Ovary (tissue), 9 donors: ENCODE measurements around the gene ANO3. TPM values are rescaled to one million over a fixed set of nuclear protein-coding genes. Genes with fewer than 3 reads are reported as not detected.
"Not testable (repeated sequence)": the region's sequence is repeated elsewhere in the genome, so short reads cannot be mapped to it uniquely, and the experiment has no call there.

Experiments
- DNase-seq, 5 donors: peaks; one replicate each; pipeline ENCODE4 v3.0.0-alpha.2; 2019 to 2020
- H3K27ac ChIP-seq, 2 donors: fragments of 200-600 bp; one replicate each; pipeline versions ENCODE4 v1.5.1 to v1.8.0; 2019 to 2022
- H3K27me3 ChIP-seq: fragments of 200-600 bp; one replicate; pipeline ENCODE4 v1.8.0; 2022
- H3K36me3 ChIP-seq: fragments of 200-600 bp; sonication (generic); one replicate; pipeline ENCODE4 v1.5.1; 2019
- H3K4me1 ChIP-seq: one replicate; pipeline ENCODE4 v1.8.1; 2013; ENCODE audit warnings: mild to moderate bottlenecking, moderate library complexity; ENCODE audit not compliant: insufficient read depth
- H3K4me3 ChIP-seq: fragments of 200-600 bp; sonication (generic); one replicate; pipeline ENCODE4 v1.5.1; 2017
- H3K9me3 ChIP-seq, 2 donors: fragments of 200-600 bp in 1 of 2; sonication (generic) in 1 of 2; one replicate each; pipeline versions ENCODE4 v1.5.1 to v1.8.1; 2013 to 2019; ENCODE audit warnings: mild to moderate bottlenecking in 1 of 2, moderate library complexity in 1 of 2
- CTCF ChIP-seq, 3 donors: fragments of 450-650 bp in 2 of 3; fragments of 200-600 bp in 1 of 3; IDR thresholded peaks; one replicate each; pipeline versions ENCODE4 v1.5.1 to v1.8.0; 2016 to 2022; ENCODE audit warnings: antibody characterized with exemption in 3 of 3, mild to moderate bottlenecking in 1 of 3
- EP300 ChIP-seq: sonication (generic); formaldehyde crosslinking; IDR thresholded peaks from one replicate; pipeline ENCODE4 v1.6.1; 2017; ENCODE audit warnings: antibody characterized with exemption
- POLR2A ChIP-seq: fragments of 450-650 bp; IDR thresholded peaks from one replicate; pipeline ENCODE4 v1.6.1; 2017; ENCODE audit warnings: antibody characterized with exemption, mild to moderate bottlenecking, moderate library complexity
- WGBS, 3 donors: extraction: QIAGEN DNeasy Blood & Tissue Kit in 1 of 3; methylation state at CpG; one replicate each; pipeline versions ENCODE4 v1.1.5 to v1.1.7; 2013 to 2017; 5-methylcytosine and 5-hydroxymethylcytosine counted together
- intact Hi-C, 4 donors: fragments of 100-400 bp; cut with DNase I; formaldehyde crosslinking; loops; one replicate each; pipeline versions ENCODE4 v1.11.0 to v1.15.1; 2022 to 2023
- polyA plus RNA-seq, 2 donors: library from polyadenylated mRNA; stranded (reverse); fragments of 200-250 nt in 1 of 2; fragments of 350-450 nt in 1 of 2; fragmentation: Illumina TruSeq in 1 of 2; extraction: RNeasy Lipid Tissue Mini Kit (QIAGEN cat#74804) in 1 of 2; gene quantifications; one replicate each; pipeline ENCODE4 v1.2.3, GENCODE V29; 2013 to 2014
- total RNA-seq, 7 donors: library from RNA; depleted of rRNA in 2 of 7; stranded (reverse); fragments of >200 nt in 2 of 7; fragmentation: NEBNext Ultra II Directional in 3 of 7; extraction: Animal tissue kit (Norgen Biotek cat#: 25700) in 3 of 7; gene quantifications; one replicate each; pipeline versions ENCODE4 v1.1.0 to v1.2.4, GENCODE V29; 2016 to 2023
- donor health status: DM: no; HTN: no; CAD: no; lungs with moderate emphysema.
- donor health status: DM: no; HTN: no; CAD: no.
- donor health status: Bipolar disorder and iron deficiency.
- donor health status: DM: yes; HTN: yes; CAD: no.
- donor health status: DM: no; HTN: no; CAD: no.
- donor health status: DM: yes; HTN: yes; CAD: no.

Gene ANO3
- total and polyA plus RNA-seq, 9 donors: under 0.01 to 0.93 (median 0.08) TPM; not detected in 1

- Histone ChIP-seq H3K9me3 (no peaks in the 10 kb centered on the region), H3K27ac (no peak overlapping the region), H3K4me1 (no peaks in the 10 kb centered on the region), H3K4me3 (no peak overlapping the region), H3K36me3 (no peaks in the 10 kb centered on the region), H3K27me3 (no peaks in the 10 kb centered on the region)
- WGBS, 3 donors: 70 to 87% (median 86%) methylated on average over 11 of the region's 11 CpGs
- no peak for DNase-seq
- no peak for TF ChIP-seq CTCF (IDR thresholded peaks at IDR 0.05)
- no peak for TF ChIP-seq EP300
- TF ChIP-seq POLR2A: no peak
- intact Hi-C loops: no loop called here
Measured at GRCh38 chr11:26593691-26594090, 261.8 kb downstream of the ANO3 start.

- H3K4me1 ChIP-seq, H3K9me3 ChIP-seq, H3K36me3 ChIP-seq, H3K4me3 ChIP-seq, DNase-seq, intact Hi-C loops, H3K27ac ChIP-seq, H3K27me3 ChIP-seq: not testable (repeated sequence)
- 50 to 69% (median 62%) methylated on average over 7 of the region's 7 CpGs for WGBS, 3 donors
Measured at GRCh38 chr11:26595207-26595865, 263.4 kb downstream of the ANO3 start.

- H3K4me1 ChIP-seq, H3K27me3 ChIP-seq, H3K4me3 ChIP-seq, intact Hi-C loops, H3K9me3 ChIP-seq, H3K27ac ChIP-seq, DNase-seq, H3K36me3 ChIP-seq: not testable (repeated sequence)
- WGBS, 3 donors: 93 to 96% (median 95%) methylated on average over 20 of the region's 20 CpGs
Measured at GRCh38 chr11:26597049-26597689, 265.2 kb downstream of the ANO3 start.

- intact Hi-C loops: no loop called here
- Histone ChIP-seq H3K4me3 (no peak overlapping the region), H3K36me3 (no peaks in the 10 kb centered on the region), H3K27me3 (no peaks in the 10 kb centered on the region), H3K27ac (no peak overlapping the region), H3K9me3 (no peaks in the 10 kb centered on the region), H3K4me1 (no peaks in the 10 kb centered on the region)
- DNase-seq: no peak
- no peak for TF ChIP-seq POLR2A
- no peak for TF ChIP-seq EP300
- no peak for TF ChIP-seq CTCF (IDR thresholded peaks at IDR 0.05)
- WGBS, 3 donors: 74 to 86% (median 78%) methylated on average over 2 of the region's 2 CpGs
Measured at GRCh38 chr11:26597899-26598298, 266.0 kb downstream of the ANO3 start.

- intact Hi-C loops: no loop called here
- 73 to 81% (median 75%) methylated on average over 2 of the region's 2 CpGs for WGBS, 3 donors
Measured at GRCh38 chr11:26599425-26599824, 267.5 kb downstream of the ANO3 start.

More at GRCh38 chr11:26599425-26599824, 267.5 kb downstream of the ANO3 start:
- Histone ChIP-seq H3K36me3 (no peaks in the 10 kb centered on the region), H3K4me1 (no peaks in the 10 kb centered on the region), H3K27me3 (no peaks in the 10 kb centered on the region), H3K27ac (no peak overlapping the region), H3K9me3 (no peaks in the 10 kb centered on the region), H3K4me3 (no peak overlapping the region)
- no peak for TF ChIP-seq CTCF (IDR thresholded peaks at IDR 0.05)
- TF ChIP-seq EP300: no peak
- no peak for TF ChIP-seq POLR2A
- no peak for DNase-seq
